ENCODE results near the gene MYO18B.

Gene MYO18B

GRCh38 chr22:25953276-25953675, 211.3 kb downstream of the MYO18B start:
- Histone ChIP-seq H3K36me3 (replicated peaks; ENCODE audit: insufficient read depth, low read length) (no peaks in the 10 kb centered on the region), H3K9me3 (replicated peaks; ENCODE audit: insufficient read depth, low read length) (no peaks in the 10 kb centered on the region), H3K4me2 (ENCODE audit: low read depth, low read length) (no peak overlapping the region), H3K4me1 (ENCODE audit: low read length) (no peaks in the 10 kb centered on the region), H3K27me3 (replicated peaks; ENCODE audit: insufficient read depth, low read length) (peaks cover 48% of the 10 kb centered on the region), H3K4me3 (ENCODE audit: low read length) (no peak overlapping the region), H3K79me2 (ENCODE audit: low read length) (no peaks in the 10 kb centered on the region), H4K20me1 (ENCODE audit: insufficient read depth, low read length) (no peaks in the 10 kb centered on the region), H3K9ac (ENCODE audit: low read length) (no peak overlapping the region), H3F3A (ENCODE audit: insufficient read depth, low read length) (no peaks in the 10 kb centered on the region), H3K27ac (ENCODE audit: low read length) (no peak overlapping the region), H2AFZ (ENCODE audit: low read length) (no peak overlapping the region), H3K9me2 (replicated peaks; ENCODE audit: insufficient read depth, low read length) (no peaks in the 10 kb centered on the region)
- no peak for DNase-seq
- no peak for TF ChIP-seq EZH2phosphoT487 (IDR thresholded peaks at IDR 0.05; ENCODE audit: low read length)
- TF ChIP-seq CTCF (IDR thresholded peaks at IDR 0.05; ENCODE audit: low read length) = no peak
- no peak for TF ChIP-seq EZH2 (optimal IDR thresholded peaks at IDR 0.05; ENCODE audit: low read depth, low read length)

- Histone ChIP-seq H3K79me2 (ENCODE audit: low read length) (no peaks in the 10 kb centered on the region), H3F3A (ENCODE audit: insufficient read depth, low read length) (no peaks in the 10 kb centered on the region), H2AFZ (ENCODE audit: low read length) (no peak overlapping the region), H3K27me3 (replicated peaks; ENCODE audit: insufficient read depth, low read length) (peaks cover 48% of the 10 kb centered on the region), H4K20me1 (ENCODE audit: insufficient read depth, low read length) (no peaks in the 10 kb centered on the region), H3K9ac (ENCODE audit: low read length) (no peak overlapping the region), H3K9me2 (replicated peaks; ENCODE audit: insufficient read depth, low read length) (no peaks in the 10 kb centered on the region), H3K4me3 (ENCODE audit: low read length) (no peak overlapping the region), H3K36me3 (replicated peaks; ENCODE audit: insufficient read depth, low read length) (no peaks in the 10 kb centered on the region), H3K4me2 (ENCODE audit: low read depth, low read length) (no peak overlapping the region), H3K27ac (ENCODE audit: low read length) (no peak overlapping the region), H3K9me3 (replicated peaks; ENCODE audit: insufficient read depth, low read length) (no peaks in the 10 kb centered on the region), H3K4me1 (ENCODE audit: low read length) (no peaks in the 10 kb centered on the region)
- TF ChIP-seq EZH2phosphoT487 (IDR thresholded peaks at IDR 0.05; ENCODE audit: low read length) (no peak), EZH2 (optimal IDR thresholded peaks at IDR 0.05; ENCODE audit: low read depth, low read length) (no peak), CTCF (IDR thresholded peaks at IDR 0.05; ENCODE audit: low read length) (no peak)
- DNase-seq = no peak
Observed at GRCh38 chr22:25953919-25954318, 211.9 kb downstream of the MYO18B start.

GRCh38 chr22:25955323-25955722, 213.3 kb downstream of the MYO18B start:
- no peak overlapping the region for H2AFZ ChIP-seq (ENCODE audit: low read length)
- H3K27ac ChIP-seq (ENCODE audit: low read length) = no peak overlapping the region
- no peaks in the 10 kb centered on the region for H3K9me3 ChIP-seq (replicated peaks; ENCODE audit: insufficient read depth, low read length)
- no peak overlapping the region for H3K4me3 ChIP-seq (ENCODE audit: low read length)
- no peaks in the 10 kb centered on the region for H3K79me2 ChIP-seq (ENCODE audit: low read length)
- no peak for DNase-seq
- no peaks in the 10 kb centered on the region for H3K4me1 ChIP-seq (ENCODE audit: low read length)
- no peaks in the 10 kb centered on the region for H4K20me1 ChIP-seq (ENCODE audit: insufficient read depth, low read length)
- no peaks in the 10 kb centered on the region for H3K9me2 ChIP-seq (replicated peaks; ENCODE audit: insufficient read depth, low read length)
- no peak overlapping the region for H3K9ac ChIP-seq (ENCODE audit: low read length)
- no peaks in the 10 kb centered on the region for H3F3A ChIP-seq (ENCODE audit: insufficient read depth, low read length)
- peaks cover 42% of the 10 kb centered on the region for H3K27me3 ChIP-seq (replicated peaks; ENCODE audit: insufficient read depth, low read length)
- TF ChIP-seq EZH2phosphoT487 (IDR thresholded peaks at IDR 0.05; ENCODE audit: low read length) = no peak
- no peak for TF ChIP-seq EZH2 (optimal IDR thresholded peaks at IDR 0.05; ENCODE audit: low read depth, low read length)
- no peak for TF ChIP-seq CTCF (IDR thresholded peaks at IDR 0.05; ENCODE audit: low read length)
- H3K4me2 ChIP-seq (ENCODE audit: low read depth, low read length) = no peak overlapping the region
- H3K36me3 ChIP-seq (replicated peaks; ENCODE audit: insufficient read depth, low read length) = no peaks in the 10 kb centered on the region
